Measurements from ENCODE around the gene CLTB. TPM values are rescaled to one million over a fixed set of nuclear protein-coding genes. Genes with fewer than 3 reads are reported as not detected.

CLTB gene
- total and polyA plus RNA-seq, 2 of the 4 experiments (the other 2 are of a cell fraction): 87.6 to 99.9 TPM

GRCh38 chr5:176429972-176430371, 13.6 kb upstream of the CLTB start:
- Histone ChIP-seq H2AFZ (replicated peaks; ENCODE audit: low read length, poor library complexity) (no peak overlapping the region), H3K14ac (replicated peaks; ENCODE audit: low read depth, low read length) (no peak overlapping the region), H3K27me3 (ENCODE audit: control insufficient read depth, insufficient read depth, low read length) (peaks cover 5% of the 10 kb centered on the region), H3K4me2 (ENCODE audit: low read depth, low read length) (no peak overlapping the region), H2AK9ac (replicated peaks; ENCODE audit: low read depth, low read length, poor library complexity) (no peak overlapping the region), H4K8ac (ENCODE audit: low read depth in 2 of 2, low read length in 2 of 2) (no peak overlapping the region), H2BK5ac (ENCODE audit: low read depth, low read length, poor library complexity, severe bottlenecking) (no peak overlapping the region), H3K27ac (ENCODE audit: insufficient read depth, low read length) (no peak overlapping the region), H3K4me1 (ENCODE audit: control insufficient read depth, insufficient read depth, low read length) (no peaks in the 10 kb centered on the region), H4K91ac (ENCODE audit: insufficient read depth, low read depth, low read length) (no peak overlapping the region), H3K23ac (ENCODE audit: low read depth, low read length) (no peak overlapping the region), H3K18ac (ENCODE audit: low read depth, low read length) (no peak overlapping the region), H2BK15ac (ENCODE audit: low read depth, low read length) (no peak overlapping the region), H4K5ac (ENCODE audit: low read depth, low read length) (no peak overlapping the region), H2AK5ac (ENCODE audit: low read depth, low read length) (no peak overlapping the region), H3K56ac (ENCODE audit: extremely low read depth, insufficient read depth, low read length) (no peak overlapping the region), H3K4me3 (ENCODE audit: insufficient read depth, low read depth, low read length) (no peak overlapping the region), H3K9me1 (ENCODE audit: insufficient read depth, low read length) (no peaks in the 10 kb centered on the region), H3K9ac (ENCODE audit: low read depth, low read length) (no peak overlapping the region), H3K9me3 (ENCODE audit: control insufficient read depth, insufficient read depth, low read length) (0 out of 2 replicates have a peak, but pooled peaks cover 2% of the 10 kb centered on the region), H2BK20ac (ENCODE audit: low read depth, low read length) (no peak overlapping the region), H3K79me1 (ENCODE audit: low read depth in 1 of 2, low read length in 2 of 2) (no peaks in the 10 kb centered on the region), H2BK120ac (ENCODE audit: low read depth, low read length) (no peak overlapping the region), H4K20me1 (ENCODE audit: insufficient read depth, low read length) (no peaks in the 10 kb centered on the region), H3K4ac (ENCODE audit: low read depth, low read length) (no peak overlapping the region), H3K36me3 (ENCODE audit: control insufficient read depth, insufficient read depth, low read length) (no peaks in the 10 kb centered on the region)
- POLR2A ChIA-PET (ENCODE audit: unreplicated experiment): no interaction called here
- dilution Hi-C loops (cut with HindIII; ENCODE audit: low sequenced_read_pairs, unreplicated experiment) (no loop called here), in situ Hi-C loops (cut with MboI; ENCODE audit: low sequenced_read_pairs) (no loop called here), intact Hi-C loops (cut with micrococcal nuclease) (no loop called here)
- CTCF ChIA-PET: interaction anchor here (2.0 kb wide), 1 partner anchor 13 kb away, joined by 5 read pairs; the partner anchor contains the start of gene CLTB
- no TSS peak for BruUV-seq (replicated peaks)
- TF ChIP-seq CTCF (conservative IDR thresholded peaks at IDR 0.05; ENCODE audit: low read depth, low read length) (no peak), POLR2A (IDR thresholded peaks at IDR 0.05; ENCODE audit: low read depth, low read length) (no peak), ELK1 (IDR thresholded peaks at IDR 0.05; ENCODE audit: borderline replicate concordance, low read depth, low read length) (no peak), NFE2L2 (IDR thresholded peaks at IDR 0.05; ENCODE audit: low read depth, low read length) (no peak), USF2 (IDR thresholded peaks at IDR 0.05; ENCODE audit: low read depth, low read length) (no peak), RCOR1 (IDR thresholded peaks at IDR 0.05; ENCODE audit: insufficient replicate concordance, low read length) (no peak)
- DNase-seq (no peak), ATAC-seq (ENCODE audit: low read depth) (no peak)
- no CpG with 5 or more reads among the region's 4 CpGs for WGBS, 2 experiments (ENCODE audit: extremely low coverage in 2 of 2, insufficient read length in 1 of 2)

All from IMR-90 (cell line).